Nucleus accumbens (tissue), 56 donors: Measurements from ENCODE around the gene PUS1.
A peak's percentile ranks its signal among the peaks of the same experiment; 100 is the strongest.
"Not testable (repeated sequence)": the region's sequence is repeated elsewhere in the genome, so short reads cannot be mapped to it uniquely, and the experiment has no call there.

Experiments used
- DNase-seq, 56 donors: peaks; one replicate each; lab custom pipeline; 2025; lab: John Stamatoyannopoulos, UW

The PUS1 gene

GRCh38 chr12:131929581-131930456 is 743 bp downstream of the PUS1 start:
- peak in 1 of 56 donors; percentile 20 for DNase-seq

- no peak for DNase-seq
These were observed 1.4 kb downstream of the PUS1 start for GRCh38 chr12:131930510-131930909.

- no peak for DNase-seq
These were observed 4.3 kb downstream of the PUS1 start for GRCh38 chr12:131933387-131933786.

- DNase-seq = peak in 5 of 56 donors; percentile 9 to 48 (median 26)
These were observed 5.5 kb downstream of the PUS1 start for GRCh38 chr12:131934535-131934934.

GRCh38 chr12:131938082-131938481 is 9.0 kb downstream of the PUS1 start:
- no peak for DNase-seq

GRCh38 chr12:131939007-131939406 is 9.9 kb downstream of the PUS1 start:
- DNase-seq = no peak

GRCh38 chr12:131940141-131940547 is 11.1 kb downstream of the PUS1 start:
- DNase-seq = peak in 3 of 56 donors; percentile 21 to 53 (median 46)

GRCh38 chr12:131941116-131941986 is 12.3 kb downstream of the PUS1 start:
- DNase-seq = no peak

GRCh38 chr12:131941987-131942341 is 12.9 kb downstream of the PUS1 start:
- DNase-seq = no peak

- DNase-seq = no peak
These were observed 13.6 kb downstream of the PUS1 start for GRCh38 chr12:131942671-131943070.

GRCh38 chr12:131943389-131943788 is 14.3 kb downstream of the PUS1 start:
- no peak for DNase-seq

GRCh38 chr12:131943876-131944275 is 14.8 kb downstream of the PUS1 start:
- no peak for DNase-seq

GRCh38 chr12:131944601-131945251 is 15.7 kb downstream of the PUS1 start:
- no peak for DNase-seq

GRCh38 chr12:131946757-131947156 is 17.7 kb downstream of the PUS1 start:
- no peak for DNase-seq

- DNase-seq = no peak
These were observed 18.5 kb downstream of the PUS1 start for GRCh38 chr12:131947482-131948027.

GRCh38 chr12:131948166-131948712 is 19.2 kb downstream of the PUS1 start:
- DNase-seq = no peak

GRCh38 chr12:131948713-131949430 is 19.8 kb downstream of the PUS1 start:
- not testable (repeated sequence) for DNase-seq

GRCh38 chr12:131949431-131950181 is 20.5 kb downstream of the PUS1 start, which contains the start of gene EP400:
Gene EP400 (plus strand): TSS chr12:131949942. CDS start chr12:131960620, 10,678 bp downstream.
- peak in 55 of 56 donors; percentile 44 to 95 (median 84) for DNase-seq
